ENCODE results near the gene ALDH1L1. TPM values are rescaled to one million over a fixed set of nuclear protein-coding genes. Genes with fewer than 3 reads are reported as not detected.
A peak's percentile ranks its signal among the peaks of the same experiment; 100 is the strongest.

The ALDH1L1 gene
- polyA plus RNA-seq, 3 donors, result not detected

DNA sequence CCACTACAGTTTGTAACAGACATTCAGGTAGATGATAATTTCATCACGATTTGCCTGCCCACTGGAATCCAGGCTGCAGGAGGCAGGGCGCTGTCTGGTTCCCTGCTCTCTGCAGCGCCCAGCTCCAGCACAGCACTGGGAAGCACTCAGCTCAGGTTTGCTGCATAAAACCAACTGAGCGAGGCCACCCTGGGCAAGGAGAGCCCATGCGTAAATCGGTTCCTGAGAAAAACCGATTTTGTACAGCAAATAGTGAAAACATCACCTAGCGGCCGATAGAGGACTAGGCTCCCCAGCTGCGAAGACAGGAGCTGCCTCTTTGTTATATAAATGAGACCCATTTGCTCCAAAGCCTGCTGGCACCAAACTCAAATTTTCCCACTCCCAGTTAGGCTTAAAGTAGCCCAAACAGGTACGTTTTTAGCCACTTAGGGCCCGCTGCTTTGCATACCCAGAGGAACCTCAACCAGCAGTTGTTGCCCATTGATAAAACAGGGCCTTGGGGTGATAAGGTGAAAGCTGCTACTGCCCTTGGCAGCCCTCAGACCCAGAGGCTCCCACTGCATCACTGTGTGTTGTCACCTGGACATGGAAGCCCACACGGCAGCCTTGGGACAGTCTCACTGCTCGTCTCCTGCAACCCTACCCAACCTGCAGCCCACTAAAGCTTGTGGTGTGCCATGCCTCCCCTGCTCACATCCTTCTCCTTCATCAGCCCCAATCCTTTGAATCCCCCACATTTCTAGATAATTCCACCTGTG, 47.5 kb downstream of the ALDH1L1 start:
- DNase-seq, result no peak
- peaks cover 5 to 14% of the 10 kb centered on the region in 2 donors for H3K4me1 ChIP-seq (ENCODE audit: control insufficient read depth in 1 of 2, insufficient read depth in 2 of 2, low read length in 2 of 2)
- no peaks in the 10 kb centered on the region for H3K36me3 ChIP-seq (replicated peaks in 1 of 2; ENCODE audit: control insufficient read depth in 1 of 2, insufficient read depth in 2 of 2, low read length in 2 of 2)
- Mint-ChIP-seq H3K27ac (peak overlapping the region in 1 of 7 donors; percentile 9), H3K4me1 (peaks cover 10% of the 10 kb centered on the region), H3K4me3 (no peak overlapping the region), H3K9me3 (peaks cover 0 to 2% (median 0%) of the 10 kb centered on the region in 7 donors), H3K27me3 (ENCODE audit: low read depth in 3 of 3) (peaks cover 6 to 9% (median 7%) of the 10 kb centered on the region in 3 donors), H3K36me3 (no peaks in the 10 kb centered on the region)
- H3K9me3 ChIP-seq (replicated peaks in 1 of 2; ENCODE audit: control insufficient read depth in 1 of 2, insufficient read depth in 1 of 2, low read length in 2 of 2), result no peaks in the 10 kb centered on the region
- no peaks in the 10 kb centered on the region for H3K79me2 ChIP-seq (ENCODE audit: insufficient read depth, low read length)
- H3K4me2 ChIP-seq (replicated peaks; ENCODE audit: extremely low read depth, low read length, poor library complexity, severe bottlenecking), result no peak overlapping the region
- H3K27ac ChIP-seq (ENCODE audit: low read depth in 1 of 2, low read length in 2 of 2), result no peak overlapping the region
- H3K9ac ChIP-seq (ENCODE audit: insufficient read depth, low read length, poor library complexity, severe bottlenecking), result no peak overlapping the region
- no peaks in the 10 kb centered on the region for H3K27me3 ChIP-seq (ENCODE audit: control insufficient read depth in 2 of 2, insufficient read depth in 2 of 2, low read length in 2 of 2)
- H3K4me3 ChIP-seq (replicated peaks in 1 of 3; ENCODE audit: low read depth in 2 of 3, low read length in 3 of 3), result no peak overlapping the region
- TF ChIP-seq, protein P1, sequence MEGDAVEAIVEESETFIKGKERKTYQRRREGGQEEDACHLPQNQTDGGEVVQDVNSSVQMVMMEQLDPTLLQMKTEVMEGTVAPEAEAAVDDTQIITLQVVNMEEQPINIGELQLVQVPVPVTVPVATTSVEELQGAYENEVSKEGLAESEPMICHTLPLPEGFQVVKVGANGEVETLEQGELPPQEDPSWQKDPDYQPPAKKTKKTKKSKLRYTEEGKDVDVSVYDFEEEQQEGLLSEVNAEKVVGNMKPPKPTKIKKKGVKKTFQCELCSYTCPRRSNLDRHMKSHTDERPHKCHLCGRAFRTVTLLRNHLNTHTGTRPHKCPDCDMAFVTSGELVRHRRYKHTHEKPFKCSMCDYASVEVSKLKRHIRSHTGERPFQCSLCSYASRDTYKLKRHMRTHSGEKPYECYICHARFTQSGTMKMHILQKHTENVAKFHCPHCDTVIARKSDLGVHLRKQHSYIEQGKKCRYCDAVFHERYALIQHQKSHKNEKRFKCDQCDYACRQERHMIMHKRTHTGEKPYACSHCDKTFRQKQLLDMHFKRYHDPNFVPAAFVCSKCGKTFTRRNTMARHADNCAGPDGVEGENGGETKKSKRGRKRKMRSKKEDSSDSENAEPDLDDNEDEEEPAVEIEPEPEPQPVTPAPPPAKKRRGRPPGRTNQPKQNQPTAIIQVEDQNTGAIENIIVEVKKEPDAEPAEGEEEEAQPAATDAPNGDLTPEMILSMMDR (IDR thresholded peaks at IDR 0.05), result no peak
- intact Hi-C loops (cut with micrococcal nuclease), result no loop called here
- no peak overlapping the region for H2AFZ ChIP-seq (ENCODE audit: insufficient read depth, low read depth, low read length, poor library complexity, severe bottlenecking)
- H4K20me1 ChIP-seq (ENCODE audit: insufficient read depth, low read length), result no peaks in the 10 kb centered on the region
- WGBS (ENCODE audit: insufficient coverage), result 90% methylated on average over 13 of the region's 14 CpGs

DNA sequence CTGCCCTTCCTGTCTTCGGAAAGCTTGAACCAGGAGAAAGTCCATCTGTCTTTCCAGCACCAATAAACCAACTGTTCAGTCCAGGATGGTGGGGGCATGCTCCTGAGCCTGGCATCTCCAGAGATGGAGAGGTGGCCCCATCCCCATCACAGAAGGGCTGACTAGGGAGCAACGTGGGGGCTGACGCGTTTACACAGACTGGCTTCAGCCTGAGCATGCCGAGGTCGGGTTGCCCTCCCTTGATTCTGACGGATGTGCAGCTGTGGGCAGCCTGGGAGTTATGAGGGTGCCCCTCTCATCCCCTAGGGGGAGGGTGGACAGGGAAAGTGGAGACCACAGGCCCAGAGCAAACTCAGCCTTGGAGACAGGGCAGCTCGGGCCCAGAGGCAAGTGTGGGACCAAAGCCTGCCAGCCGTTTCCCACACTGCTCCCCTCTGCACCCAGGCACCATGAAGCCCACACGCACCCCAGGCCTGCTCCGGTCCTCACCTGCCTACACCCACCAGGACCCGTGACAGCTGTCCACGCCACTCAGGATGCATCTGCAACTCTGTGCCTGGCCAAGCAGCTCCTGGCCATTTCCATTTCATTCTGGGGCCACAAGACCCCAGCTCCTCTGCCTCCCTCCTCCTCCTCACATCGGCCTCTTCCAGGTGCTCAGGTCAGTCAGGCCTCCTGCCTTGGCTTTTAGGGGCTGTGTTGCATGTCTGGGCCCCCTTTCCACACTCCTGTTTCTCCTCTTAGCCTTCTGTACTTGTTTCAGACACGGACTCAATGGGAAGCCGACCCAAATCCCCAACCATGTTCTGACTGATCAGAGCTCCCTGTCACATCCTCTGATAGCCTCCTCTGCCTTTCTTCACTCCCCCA, 48.3 kb downstream of the ALDH1L1 start:
- intact Hi-C loops (cut with micrococcal nuclease), result no loop called here
- Histone ChIP-seq H3K4me2 (replicated peaks; ENCODE audit: extremely low read depth, low read length, poor library complexity, severe bottlenecking) (no peak overlapping the region), H3K9ac (ENCODE audit: insufficient read depth, low read length, poor library complexity, severe bottlenecking) (no peak overlapping the region), H3K27me3 (ENCODE audit: control insufficient read depth in 2 of 2, insufficient read depth in 2 of 2, low read length in 2 of 2) (no peaks in the 10 kb centered on the region), H4K20me1 (ENCODE audit: insufficient read depth, low read length) (no peaks in the 10 kb centered on the region), H3K4me1 (ENCODE audit: control insufficient read depth in 1 of 2, insufficient read depth in 2 of 2, low read length in 2 of 2) (peaks cover 5 to 14% of the 10 kb centered on the region in 2 donors), H3K36me3 (replicated peaks in 1 of 2; ENCODE audit: control insufficient read depth in 1 of 2, insufficient read depth in 2 of 2, low read length in 2 of 2) (no peaks in the 10 kb centered on the region), H3K4me3 (replicated peaks in 1 of 3; ENCODE audit: low read depth in 2 of 3, low read length in 3 of 3) (no peak overlapping the region), H3K79me2 (ENCODE audit: insufficient read depth, low read length) (no peaks in the 10 kb centered on the region), H2AFZ (ENCODE audit: insufficient read depth, low read depth, low read length, poor library complexity, severe bottlenecking) (no peak overlapping the region), H3K27ac (ENCODE audit: low read depth in 1 of 2, low read length in 2 of 2) (no peak overlapping the region), H3K9me3 (replicated peaks in 1 of 2; ENCODE audit: control insufficient read depth in 1 of 2, insufficient read depth in 1 of 2, low read length in 2 of 2) (no peaks in the 10 kb centered on the region)
- peaks cover 10% of the 10 kb centered on the region for H3K4me1 Mint-ChIP-seq
- no peak overlapping the region for H3K4me3 Mint-ChIP-seq
- no peak for DNase-seq
- H3K9me3 Mint-ChIP-seq, result peaks cover 0 to 2% (median 0%) of the 10 kb centered on the region in 7 donors
- no peaks in the 10 kb centered on the region for H3K36me3 Mint-ChIP-seq
- peak overlapping the region in 1 of 7 donors; percentile 9 for H3K27ac Mint-ChIP-seq
- H3K27me3 Mint-ChIP-seq (ENCODE audit: low read depth in 3 of 3), result peaks cover 3 to 9% (median 6%) of the 10 kb centered on the region in 3 donors
- 82% methylated on average over 13 of the region's 16 CpGs for WGBS (ENCODE audit: insufficient coverage)
- TF ChIP-seq, protein P1 (IDR thresholded peaks at IDR 0.05), result no peak
